ENCODE results near the gene SEPTIN1.

The SEPTIN1 gene

GRCh38 chr16:30355954-30356308 lies 26.4 kb downstream of the SEPTIN1 start (continued):
- TF ChIP-seq ZNF280D (tag by site-specific recombination; IDR thresholded peaks at IDR 0.05) (no peak), ZNF202 (tag by site-specific recombination; IDR thresholded peaks at IDR 0.05; ENCODE audit: borderline replicate concordance) (peak; percentile 88; the same call in 1 of the 2 replicates), ZNF558 (tag by site-specific recombination; IDR thresholded peaks at IDR 0.05) (no peak), ZNF112 (tag by site-specific recombination; IDR thresholded peaks at IDR 0.05) (no peak), REPIN1 (tag by site-specific recombination; IDR thresholded peaks at IDR 0.05; ENCODE audit: low read depth) (no peak), ZNF677 (tag by site-specific recombination; IDR thresholded peaks at IDR 0.05) (no peak), YY2 (tag by site-specific recombination; IDR thresholded peaks at IDR 0.05) (no peak), ZNF501 (tag by site-specific recombination; IDR thresholded peaks at IDR 0.05) (0 out of 2 replicates have a peak, but pooled peaks have one; percentile 9), WT1 (tag by site-specific recombination; IDR thresholded peaks at IDR 0.05) (0 out of 2 replicates have a peak, but pooled peaks have one; percentile 36), ZNF302 (tag by site-specific recombination; IDR thresholded peaks at IDR 0.05; ENCODE audit: low read depth) (no peak), ZBTB10 (tag by site-specific recombination; IDR thresholded peaks at IDR 0.05) (no peak), ZNF223 (tag by site-specific recombination; IDR thresholded peaks at IDR 0.05) (0 out of 2 replicates have a peak, but pooled peaks have one; percentile 64), ZBTB7A (tag by site-specific recombination; IDR thresholded peaks at IDR 0.05; ENCODE audit: low read depth) (peak; percentile 48; the same call in 1 of the 2 replicates)

GRCh38 chr16:30355144-30355953 lies 27.0 kb downstream of the SEPTIN1 start, which contains the start of gene CD2BP2:
Gene CD2BP2 (minus strand): TSS chr16:30355308. CDS start chr16:30354681, 627 bp downstream.
- Histone ChIP-seq H3K4me3 (ENCODE audit: low read depth, low read length) (peak within 1 kb of the TSS; percentile 95), H3K36me3 (ENCODE audit: control insufficient read depth in 2 of 2, insufficient read depth in 1 of 2, low read length in 2 of 2) (peaks cover under 1 to 79% of the 10 kb centered on the region in 2 experiments; a peak in 2 of 3 replicates), H3K27ac (ENCODE audit: extremely low read depth, low read depth, low read length) (peak within 1 kb of the TSS; percentile 82), H3K4me1 (ENCODE audit: control insufficient read depth, insufficient read depth, low read length) (no peaks in the 10 kb centered on the region), H3K9me3 (ENCODE audit: control insufficient read depth, insufficient read depth, low read depth, low read length) (no peaks in the 10 kb centered on the region)
- ChIA-PET POLR2A (interaction anchor here (0.6 to 4.5 kb wide), 15 partner anchors 9 to 217 kb away, joined by 3 to 60 read pairs (median 4); partner anchors contain the start of genes DCTPP1, TBC1D10B, ZNF48 and ZNF771), CTCF (interaction anchor here (0.6 to 1.1 kb wide), 4 partner anchors 9 to 338 kb away, joined by 3 to 7 read pairs (median 3); no protein-coding TSS in a partner anchor)
- peak; percentile 38 for TF ChIP-seq ZNF843 (tag by site-specific recombination; IDR thresholded peaks at IDR 0.05)
- peak; percentile 96 for TF ChIP-seq TRIM28 (IDR thresholded peaks at IDR 0.05; ENCODE audit: borderline replicate concordance, low read length)
- peak; percentile 94 for TF ChIP-seq ZBTB48 (tag by site-specific recombination; IDR thresholded peaks at IDR 0.05)
- peak; percentile 70 for TF ChIP-seq ZNF692 (tag by site-specific recombination; IDR thresholded peaks at IDR 0.05)
- TF ChIP-seq SETDB1 (IDR thresholded peaks at IDR 0.05; ENCODE audit: insufficient read length, low read length): no peak
- peak; percentile 86; the same call in 1 of the 2 replicates for TF ChIP-seq ZNF362 (tag by site-specific recombination; IDR thresholded peaks at IDR 0.05)
- TF ChIP-seq SP7 (tag by site-specific recombination; IDR thresholded peaks at IDR 0.05): peak; percentile 84
- peak; percentile 97 for TF ChIP-seq ZNF777 (tag by site-specific recombination; IDR thresholded peaks at IDR 0.05; ENCODE audit: borderline replicate concordance)
- no peak for TF ChIP-seq ZNF791 (tag by site-specific recombination; IDR thresholded peaks at IDR 0.05)
- TF ChIP-seq ZNF501 (tag by site-specific recombination; IDR thresholded peaks at IDR 0.05): peak; percentile 82
- no peak for TF ChIP-seq HOXD13 (CRISPR knock-in tag; IDR thresholded peaks at IDR 0.05; ENCODE audit: borderline replicate concordance)
- TF ChIP-seq KLF9 (tag by site-specific recombination; IDR thresholded peaks at IDR 0.05; ENCODE audit: low read depth): peak; percentile 74
- TF ChIP-seq INSM2 (tag by site-specific recombination; IDR thresholded peaks at IDR 0.05): peak; percentile 98

All from HEK293 (cell line).